OCI-LY3 (cell line): Measurements from ENCODE around the gene AFDN.

Experiments used
- EZH2phosphoT487 ChIP-seq: fragments of 200-600 bp; shearing (Covaris generic); IDR thresholded peaks from 2 replicates; pipeline ENCODE4 v1.6.1; 2018; ENCODE audit warnings: antibody characterized with exemption, mixed run types, low read depth
- TF ChIP-seq, protein P1 (sequence below): fragments of 200-600, 300-600 bp; sonication (generic); IDR thresholded peaks from 2 replicates; pipeline ENCODE4 v1.5.1; 2014; ENCODE audit warnings: antibody characterized with exemption, low read length, low read depth

- TF ChIP-seq, protein P1, sequence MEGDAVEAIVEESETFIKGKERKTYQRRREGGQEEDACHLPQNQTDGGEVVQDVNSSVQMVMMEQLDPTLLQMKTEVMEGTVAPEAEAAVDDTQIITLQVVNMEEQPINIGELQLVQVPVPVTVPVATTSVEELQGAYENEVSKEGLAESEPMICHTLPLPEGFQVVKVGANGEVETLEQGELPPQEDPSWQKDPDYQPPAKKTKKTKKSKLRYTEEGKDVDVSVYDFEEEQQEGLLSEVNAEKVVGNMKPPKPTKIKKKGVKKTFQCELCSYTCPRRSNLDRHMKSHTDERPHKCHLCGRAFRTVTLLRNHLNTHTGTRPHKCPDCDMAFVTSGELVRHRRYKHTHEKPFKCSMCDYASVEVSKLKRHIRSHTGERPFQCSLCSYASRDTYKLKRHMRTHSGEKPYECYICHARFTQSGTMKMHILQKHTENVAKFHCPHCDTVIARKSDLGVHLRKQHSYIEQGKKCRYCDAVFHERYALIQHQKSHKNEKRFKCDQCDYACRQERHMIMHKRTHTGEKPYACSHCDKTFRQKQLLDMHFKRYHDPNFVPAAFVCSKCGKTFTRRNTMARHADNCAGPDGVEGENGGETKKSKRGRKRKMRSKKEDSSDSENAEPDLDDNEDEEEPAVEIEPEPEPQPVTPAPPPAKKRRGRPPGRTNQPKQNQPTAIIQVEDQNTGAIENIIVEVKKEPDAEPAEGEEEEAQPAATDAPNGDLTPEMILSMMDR: no peak
- no peak for TF ChIP-seq EZH2phosphoT487
Observed at GRCh38 chr6:167993831-167994230, 167.1 kb downstream of the AFDN start.
